ENCODE results near the gene HEXA. TPM values are rescaled to one million over a fixed set of nuclear protein-coding genes. Genes with fewer than 3 reads are reported as not detected.

The HEXA gene
- total and polyA plus RNA-seq, 9 of the 15 experiments (the other 6 are each of a cell fraction or from before 2014, with no cell fraction given) = 22.2 to 136 (median 68.9) TPM

GRCh38 chr15:72313881-72314280 is 61.9 kb downstream of the HEXA start:
- no peak for DNase-seq (ENCODE audit: extremely low read depth in 1 of 4, low spot score in 3 of 4)
- Histone ChIP-seq H2AFZ (ENCODE audit: low read depth, low read length) (no peak overlapping the region), H4K20me1 (replicated peaks; ENCODE audit: control insufficient read depth, insufficient read depth, low read length) (peaks cover 6% of the 10 kb centered on the region), H3K4me3 (no peak overlapping the region), H3K9ac (ENCODE audit: insufficient read depth in 1 of 2, low read depth in 2 of 2, low read length in 2 of 2) (no peak overlapping the region), H3K4me1 (replicated peaks in 1 of 2; ENCODE audit: control insufficient read depth in 2 of 2, insufficient read depth in 2 of 2, low read length in 2 of 2) (no peaks in the 10 kb centered on the region; a peak in 1 of 5 replicates), H3K36me3 (ENCODE audit: control insufficient read depth, insufficient read depth, low read length) (no peaks in the 10 kb centered on the region), H3K9me1 (ENCODE audit: control insufficient read depth, insufficient read depth, low read length) (no peaks in the 10 kb centered on the region), H3K27me3 (ENCODE audit: control insufficient read depth in 2 of 2, insufficient read depth in 2 of 2, low read length in 2 of 2) (peaks cover 3 to 11% of the 10 kb centered on the region in 2 experiments; a peak in 3 of 5 replicates), H3K79me2 (ENCODE audit: control insufficient read depth, insufficient read depth, low read length) (no peaks in the 10 kb centered on the region), H3K4me2 (ENCODE audit: insufficient read depth, low read length) (no peak overlapping the region), H3K9me3 (replicated peaks; ENCODE audit: control insufficient read depth, insufficient read depth, low read depth, low read length) (no peaks in the 10 kb centered on the region), H3K27ac (ENCODE audit: extremely low read depth, low read depth, low read length) (no peak overlapping the region)
- CTCF ChIA-PET (ENCODE audit: low intra/inter-chr PET ratio) = no interaction called here
- BruUV-seq (replicated peaks) = no TSS peak
- no peak for ATAC-seq
- TF ChIP-seq ZNF354B (CRISPR knock-in tag; IDR thresholded peaks at IDR 0.05) = no peak
- TF ChIP-seq ZNF133 (CRISPR knock-in tag; IDR thresholded peaks at IDR 0.05) = no peak
- TF ChIP-seq MTF1 (CRISPR knock-in tag; IDR thresholded peaks at IDR 0.05; ENCODE audit: borderline replicate concordance) = no peak
- no peak for TF ChIP-seq MTA2 (IDR thresholded peaks at IDR 0.05; ENCODE audit: low read depth)
- no peak for TF ChIP-seq POLR2AphosphoS2 (IDR thresholded peaks at IDR 0.05; ENCODE audit: low read length)
- TF ChIP-seq STAT5B (CRISPR knock-in tag; IDR thresholded peaks at IDR 0.05) = no peak
- no peak for TF ChIP-seq TEAD1 (CRISPR knock-in tag; IDR thresholded peaks at IDR 0.05)
- TF ChIP-seq TFE3 (CRISPR knock-in tag; IDR thresholded peaks at IDR 0.05) = no peak
- 0% methylated on average over 2 of the region's 2 CpGs for WGBS (ENCODE audit: insufficient coverage, low coverage, missing lambda C conversion rate)
- intact Hi-C loops (cut with micrococcal nuclease) = loop anchor here (2.0 to 10.0 kb wide), 2 partner anchors 159 to 271 kb away; no protein-coding TSS in a partner anchor
- in situ Hi-C loops (cut with MboI) = loop anchor here (25.0 kb wide), 3 partner anchors 773 to 1773 kb away; partner anchors contain the start of gene GOLGA6A
- no peak for FAIRE-seq
- POLR2A ChIA-PET = interaction anchor here (1.1 kb wide), 1 partner anchor 25 kb away, joined by 3 read pairs; no protein-coding TSS in a partner anchor
